HS-5 (cell line): ENCODE measurements around the gene B4GALT1.
"Not testable (repeated sequence)": the region's sequence is repeated elsewhere in the genome, so short reads cannot be mapped to it uniquely, and the experiment has no call there.

ENCODE experiments used
- DNase-seq: peaks from one replicate; pipeline ENCODE4 v3.0.0-alpha.2; 2012; ENCODE audit warnings: low read depth

The B4GALT1 gene

DNA sequence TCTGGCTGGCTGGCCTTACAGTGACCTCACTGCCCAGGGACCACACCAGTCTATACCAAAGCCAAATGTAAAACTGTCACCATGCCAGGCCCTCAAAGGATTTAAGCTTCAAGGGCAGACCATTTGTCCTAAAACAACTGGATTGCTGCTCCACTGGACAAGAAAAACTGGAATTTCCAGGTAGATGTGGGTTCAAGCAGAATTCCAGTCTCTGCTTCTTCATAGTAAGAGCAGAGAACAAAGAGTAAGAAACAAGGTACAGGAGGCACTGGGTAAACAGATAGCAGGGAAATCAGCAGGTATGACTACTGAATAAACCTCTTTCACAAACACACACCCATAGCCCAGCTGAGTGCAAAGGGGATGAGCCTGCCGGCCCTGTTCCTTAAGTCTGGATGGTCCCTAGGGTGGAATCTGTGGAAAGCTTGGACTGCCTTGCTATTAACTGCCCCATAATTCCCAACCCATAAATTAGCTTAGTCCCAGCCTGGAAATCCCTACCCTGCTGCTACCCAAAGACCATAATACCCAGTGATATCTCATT, 5.5 kb downstream of the B4GALT1 start:
- no peak for DNase-seq

- peak; percentile 91 for DNase-seq
Observed at GRCh38 chr9:33161011-33161588, 6.0 kb downstream of the B4GALT1 start.

DNA sequence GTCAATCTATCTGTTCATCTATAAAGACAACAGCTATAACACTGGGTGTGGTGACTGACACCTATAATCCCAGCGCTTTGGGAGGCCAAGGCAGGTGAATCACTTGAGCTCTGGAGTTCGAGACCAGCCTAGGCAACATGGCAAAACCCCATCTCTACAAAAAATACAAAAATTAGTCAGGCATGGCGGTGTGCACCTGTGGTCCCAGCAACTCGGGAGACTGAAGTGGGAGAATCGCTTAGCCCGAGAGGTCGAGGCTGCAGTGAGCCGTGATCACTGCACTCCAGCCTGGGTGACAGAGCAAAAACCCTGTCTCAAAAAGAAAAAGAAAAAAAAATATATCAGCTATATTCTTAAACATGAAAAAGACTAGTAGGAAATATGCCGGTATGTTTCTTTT, 6.7 kb downstream of the B4GALT1 start:
- not testable (repeated sequence) for DNase-seq

- DNase-seq = no peak
Observed at GRCh38 chr9:33159777-33160127, 7.4 kb downstream of the B4GALT1 start.

GRCh38 chr9:33158843-33159776, 8.0 kb downstream of the B4GALT1 start:
- no peak for DNase-seq

DNA sequence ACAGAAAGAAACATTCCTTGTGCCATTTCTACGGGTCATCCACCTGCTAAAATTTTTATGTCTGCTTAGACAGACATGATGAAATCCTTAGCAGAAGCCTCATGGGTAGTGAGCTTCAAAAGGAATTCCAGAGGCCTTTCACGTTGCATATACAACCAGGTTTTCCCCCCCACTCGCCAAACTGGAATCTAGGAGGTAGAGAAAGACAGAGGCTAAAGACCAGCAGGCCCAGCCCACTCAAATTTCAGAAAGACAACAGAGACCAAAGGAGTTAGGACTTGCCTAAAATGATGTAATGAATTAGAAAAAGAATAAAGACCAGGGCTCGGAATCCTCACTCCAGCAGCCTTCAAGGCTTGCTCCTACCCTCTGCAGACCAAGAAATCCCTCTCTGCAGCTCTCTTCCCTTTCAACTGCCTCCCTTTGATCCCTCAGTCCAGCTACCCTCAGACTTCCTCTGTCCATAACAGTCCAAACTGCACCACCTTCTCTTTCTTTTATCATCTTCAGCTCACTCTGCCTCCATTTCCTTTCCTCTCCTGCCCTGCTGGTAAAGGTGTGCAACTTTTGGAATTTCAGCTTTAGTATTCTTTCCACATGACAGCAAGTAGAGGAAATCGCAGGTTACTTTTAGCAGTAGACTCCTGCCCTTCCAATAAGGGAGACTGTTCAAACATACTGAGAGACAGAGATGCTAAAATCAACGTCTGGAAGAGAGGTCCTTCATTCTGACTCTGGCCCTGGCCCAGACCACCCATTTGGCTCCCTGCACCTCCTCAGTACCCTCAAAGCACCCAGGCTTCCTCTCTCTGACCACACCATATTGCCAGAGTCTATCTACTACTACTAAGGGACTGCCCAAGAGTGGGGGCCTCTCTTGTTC, 8.9 kb downstream of the B4GALT1 start:
- no peak for DNase-seq

GRCh38 chr9:33155393-33155792, 11.7 kb downstream of the B4GALT1 start:
- no peak for DNase-seq

GRCh38 chr9:33154371-33154770, 12.8 kb downstream of the B4GALT1 start:
- no peak for DNase-seq

- DNase-seq = no peak
Observed at GRCh38 chr9:33153666-33154065, 13.5 kb downstream of the B4GALT1 start.

DNA sequence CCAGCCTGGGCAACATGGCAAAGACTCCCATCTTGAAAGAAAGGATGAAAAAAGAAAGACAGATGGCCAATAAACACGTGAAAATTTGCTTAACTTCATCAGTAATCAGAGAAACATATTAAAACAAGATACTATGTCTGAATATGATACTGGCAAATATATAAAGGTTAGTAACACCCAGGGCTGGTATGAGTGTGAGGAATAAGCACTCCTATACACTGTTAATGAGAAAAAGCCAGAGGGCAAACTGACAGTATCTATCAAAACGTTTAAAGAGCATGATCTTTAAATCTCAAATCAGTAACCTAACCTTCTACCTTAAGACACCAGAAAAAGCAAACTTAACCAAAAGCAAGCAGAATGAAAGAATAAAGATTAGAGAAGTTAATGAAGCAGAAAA, 14.1 kb downstream of the B4GALT1 start:
- DNase-seq = no peak

DNA sequence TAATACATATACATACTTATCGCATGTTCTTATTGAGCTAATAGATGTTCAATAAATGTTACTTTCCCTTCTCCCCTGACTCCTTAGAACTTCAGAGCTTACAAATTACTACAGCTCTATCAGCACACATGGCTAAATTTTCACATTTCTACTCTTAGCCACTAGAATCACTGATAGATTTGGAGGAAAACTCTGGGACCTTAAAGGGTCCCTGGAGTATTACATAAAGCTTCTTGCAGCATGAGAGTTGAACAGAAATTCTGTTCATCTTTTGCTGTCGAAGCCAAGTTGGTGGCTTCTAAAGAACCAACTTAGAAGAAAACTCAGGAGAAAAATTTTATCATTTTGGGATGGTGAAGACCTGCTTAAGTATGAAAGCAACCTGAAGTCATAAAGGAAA, 15.5 kb downstream of the B4GALT1 start:
- DNase-seq = no peak

DNA sequence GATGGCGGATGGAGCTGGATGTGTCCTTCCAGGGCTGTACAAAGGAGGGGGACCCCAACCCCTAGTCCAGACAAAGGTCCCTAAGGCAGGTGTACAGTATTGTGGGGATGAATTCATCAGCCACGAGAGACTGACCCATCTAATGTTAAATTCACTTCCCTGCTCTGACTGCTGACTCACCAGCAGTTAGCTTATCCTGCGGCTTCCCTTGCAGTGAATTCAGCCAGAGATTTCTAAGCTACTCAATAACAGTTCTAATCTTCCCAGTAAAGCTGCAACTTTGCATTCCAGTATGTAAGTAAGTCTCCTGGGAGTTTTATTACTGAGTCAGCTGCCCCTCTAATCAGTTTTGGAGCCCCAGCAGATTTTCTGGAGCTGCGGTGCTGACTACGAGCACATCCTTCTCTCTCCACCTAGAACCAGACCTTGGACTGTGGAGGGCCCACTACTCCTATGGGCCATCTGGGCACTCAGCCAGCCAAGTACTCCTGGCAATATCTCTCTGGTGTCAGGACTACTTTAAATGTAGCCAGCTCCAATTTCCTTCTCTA, 16.1 kb downstream of the B4GALT1 start:
- peak; percentile 91 for DNase-seq

GRCh38 chr9:33148367-33149014, 18.6 kb downstream of the B4GALT1 start:
- DNase-seq = no peak

- no peak for DNase-seq
Observed at GRCh38 chr9:33147416-33148169, 19.5 kb downstream of the B4GALT1 start.

DNA sequence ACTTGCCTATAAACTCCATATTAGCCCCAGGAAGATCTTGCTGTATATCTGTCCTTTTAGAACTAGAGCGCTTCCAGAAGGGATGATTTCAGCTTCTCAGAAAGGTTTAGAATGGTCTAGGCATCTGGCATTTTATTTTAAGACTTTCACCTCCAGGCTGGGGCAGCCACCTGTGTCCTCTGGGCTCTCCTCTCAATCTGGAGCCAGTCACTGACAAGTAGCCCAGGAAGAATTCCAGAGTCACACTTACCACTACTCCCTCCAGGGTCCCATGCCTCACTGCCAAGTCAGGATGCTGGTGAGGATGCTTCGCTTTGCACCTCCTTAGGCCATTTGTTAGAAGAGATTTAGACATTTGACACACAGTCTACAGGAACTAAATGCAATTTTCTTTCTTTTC, 20.8 kb downstream of the B4GALT1 start:
- DNase-seq = no peak

GRCh38 chr9:33144551-33144950, 22.6 kb downstream of the B4GALT1 start:
- no peak for DNase-seq

DNA sequence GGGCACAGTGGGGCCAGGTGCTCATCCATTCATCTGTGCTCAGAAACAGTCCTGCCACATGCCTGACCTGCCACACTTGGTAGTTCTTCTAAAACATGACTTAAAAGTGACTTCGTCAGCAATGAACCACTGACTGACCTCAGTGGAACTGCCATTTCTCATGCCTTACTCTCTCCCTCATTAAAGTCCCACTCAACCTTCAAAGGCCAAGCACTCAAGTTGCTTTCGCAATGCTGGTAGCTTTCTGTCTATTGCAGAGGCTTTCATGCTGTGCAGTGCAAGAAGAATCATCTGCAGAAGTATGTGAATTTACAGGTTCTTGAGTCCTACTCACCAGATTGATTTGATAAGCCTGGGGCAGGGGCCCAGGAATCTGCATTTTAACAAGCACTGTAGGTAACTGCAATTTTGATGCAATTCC, 23.9 kb downstream of the B4GALT1 start:
- DNase-seq = no peak

- DNase-seq = no peak
Observed at GRCh38 chr9:33142535-33142934, 24.6 kb downstream of the B4GALT1 start.

DNA sequence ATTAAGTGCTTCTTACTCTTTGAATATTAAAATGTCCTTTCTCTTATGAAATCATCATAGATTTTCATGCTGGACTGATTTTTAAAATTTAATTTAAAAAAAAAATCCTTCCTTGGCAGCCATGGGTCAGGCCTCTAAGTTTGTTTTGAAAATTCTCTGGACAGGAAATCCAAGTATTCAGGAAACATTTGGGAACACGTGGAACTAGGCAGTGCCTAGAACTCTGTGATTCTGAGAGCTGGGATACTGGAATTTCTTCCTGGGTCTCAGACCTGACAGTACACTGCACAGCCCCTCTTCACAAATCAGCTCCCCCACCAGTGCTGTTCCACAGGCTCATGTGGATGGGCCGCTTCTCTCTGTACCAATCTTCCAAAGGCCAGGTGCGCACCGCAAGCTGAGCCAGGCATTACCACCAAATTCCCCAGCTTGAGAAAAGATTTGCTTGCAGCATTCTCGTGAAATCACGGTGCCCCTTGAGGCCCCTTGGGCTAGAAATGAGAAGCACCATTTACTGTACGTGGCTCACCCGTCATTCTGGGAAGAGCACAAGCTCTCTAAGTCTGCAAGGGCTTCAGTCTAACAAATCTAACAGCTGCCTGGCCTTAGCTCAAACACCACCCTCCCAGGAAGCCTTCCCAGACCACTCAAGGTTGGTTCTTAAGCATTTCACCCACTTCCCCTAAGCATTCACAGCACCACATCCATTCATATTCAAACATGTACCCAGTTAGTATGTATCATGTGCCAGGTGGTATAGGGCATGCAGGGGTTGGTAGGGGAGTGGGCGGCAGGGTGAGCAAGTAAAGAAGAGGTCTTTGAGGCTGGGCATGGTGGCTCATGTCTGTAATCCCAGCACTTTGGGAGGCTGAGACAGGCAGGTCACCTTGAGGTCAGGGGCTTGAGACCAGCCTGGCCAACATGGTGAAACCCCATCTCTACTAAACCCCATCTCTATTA, 26.5 kb downstream of the B4GALT1 start:
- DNase-seq = no peak
